HepG2 (cell line): ENCODE measurements around the gene TANC1. TPM values are rescaled to one million over a fixed set of nuclear protein-coding genes. Genes with fewer than 3 reads are reported as not detected.
A peak's percentile ranks its signal among the peaks of the same experiment; 100 is the strongest.

Experiments used
- CEBPG ChIP-seq: IDR thresholded peaks from 2 replicates; pipeline ENCODE4 v1.6.1; 2016
- HNF1A ChIP-seq, 2 experiments: sonication (generic) in 1 of 2; formaldehyde crosslinking in 1 of 2; IDR thresholded peaks; 2 replicates each; pipeline versions ENCODE4 v1.4.0 to v1.6.1; 2016 to 2020; ENCODE audit warnings: borderline replicate concordance in 1 of 2, low read depth in 1 of 2, mild to moderate bottlenecking in 1 of 2, missing genetic modification reagents in 1 of 2
- JUN ChIP-seq: sonication (generic); formaldehyde crosslinking; IDR thresholded peaks from 2 replicates; pipeline ENCODE4 v1.4.0; 2020; ENCODE audit warnings: mild to moderate bottlenecking, missing genetic modification reagents
- LCORL ChIP-seq, 2 experiments: fragments of 450-650 bp in 1 of 2; sonication (generic) in 1 of 2; formaldehyde crosslinking in 1 of 2; IDR thresholded peaks; 2 replicates each; pipeline versions ENCODE4 v1.5.0 to v1.6.1; 2017 to 2020; ENCODE audit warnings: antibody characterized with exemption in 1 of 2, missing genetic modification reagents in 1 of 2
- NFKBIZ ChIP-seq: IDR thresholded peaks from 2 replicates; pipeline ENCODE4 v1.6.1; 2018; ENCODE audit warnings: missing genetic modification reagents, missing compliant biosample characterization
- RORA ChIP-seq: sonication (generic); formaldehyde crosslinking; IDR thresholded peaks from 2 replicates; pipeline ENCODE4 v1.5.0; 2020; ENCODE audit warnings: mild to moderate bottlenecking, missing genetic modification reagents, moderate library complexity
- ZBTB34 ChIP-seq: sonication (generic); formaldehyde crosslinking; IDR thresholded peaks from 2 replicates; pipeline ENCODE4 v1.8.0; 2022; ENCODE audit warnings: mild to moderate bottlenecking, missing genetic modification reagents
- ZNF354B ChIP-seq: sonication (generic); formaldehyde crosslinking; IDR thresholded peaks from 2 replicates; pipeline ENCODE4 v1.8.0; 2022; ENCODE audit warnings: mild to moderate bottlenecking, missing genetic modification reagents
- ZNF605 ChIP-seq: sonication (generic); formaldehyde crosslinking; IDR thresholded peaks from 2 replicates; pipeline ENCODE4 v1.8.0; 2022; ENCODE audit warnings: mild to moderate bottlenecking, missing genetic modification reagents
- ZNF609 ChIP-seq: sonication (generic); formaldehyde crosslinking; IDR thresholded peaks from 2 replicates; pipeline ENCODE4 v1.4.0; 2020; ENCODE audit warnings: mild to moderate bottlenecking, missing genetic modification reagents, borderline replicate concordance
- polyA plus RNA-seq, 8 experiments: library from polyadenylated mRNA; depleted of rRNA in 3 of 8; stranded (reverse) in 7 of 8; unstranded in 1 of 8; fragments of >200 nt; fragmentation: Illumina TruSeq in 4 of 8; extraction: Trizol in 4 of 8; gene quantifications; 2 replicates each; pipeline versions ENCODE4 v1.2.1 to v1.2.3, GENCODE V29; 2011 to 2016; ENCODE audit warnings: low read depth in 4 of 8, missing spikeins in 1 of 8, mixed read lengths in 1 of 8; ENCODE audit not compliant: insufficient read depth in 1 of 8
- total RNA-seq, 5 experiments: library from RNA; depleted of rRNA; stranded (reverse); fragments of >200 nt; fragmentation: Illumina TruSeq; extraction: Trizol; gene quantifications; 2 replicates each; pipeline ENCODE4 v1.2.3, GENCODE V29; 2016; ENCODE audit warnings: low read depth in 1 of 5

Gene TANC1
- total and polyA plus RNA-seq, 2 of the 13 experiments (the other 11 are each of a cell fraction or from before 2014, with no cell fraction given): 2.3 to 5.6 TPM

- TF ChIP-seq ZNF605 (CRISPR knock-in tag) (0 out of 2 replicates have a peak, but pooled peaks have one; percentile 35), CEBPG (CRISPR knock-in tag) (peak; percentile 41), LCORL (IDR thresholded peaks at IDR 0.05) (no peak), LCORL (CRISPR knock-in tag; IDR thresholded peaks at IDR 0.05) (peak; percentile 60; the same call in 1 of the 2 replicates), ZNF354B (CRISPR knock-in tag) (no peak), NFKBIZ (CRISPR knock-in tag) (no peak), ZNF609 (peak; percentile 96; the same call in 1 of the 2 replicates), HNF1A (IDR thresholded peaks at IDR 0.05; ENCODE audit: low read depth) (no peak), HNF1A (CRISPR knock-in tag; IDR thresholded peaks at IDR 0.05; ENCODE audit: borderline replicate concordance) (peak; percentile 54; the same call in 1 of the 2 replicates), JUN (0 out of 2 replicates have a peak, but pooled peaks have one; percentile 59), ZBTB34 (CRISPR knock-in tag) (peak; percentile 81; the same call in 1 of the 2 replicates), RORA (CRISPR knock-in tag) (no peak)
Observed at GRCh38 chr2:158994920-158995676, 26.7 kb downstream of the TANC1 start (continued).
